Measurements from ENCODE around the gene UBAC1.

DNA sequence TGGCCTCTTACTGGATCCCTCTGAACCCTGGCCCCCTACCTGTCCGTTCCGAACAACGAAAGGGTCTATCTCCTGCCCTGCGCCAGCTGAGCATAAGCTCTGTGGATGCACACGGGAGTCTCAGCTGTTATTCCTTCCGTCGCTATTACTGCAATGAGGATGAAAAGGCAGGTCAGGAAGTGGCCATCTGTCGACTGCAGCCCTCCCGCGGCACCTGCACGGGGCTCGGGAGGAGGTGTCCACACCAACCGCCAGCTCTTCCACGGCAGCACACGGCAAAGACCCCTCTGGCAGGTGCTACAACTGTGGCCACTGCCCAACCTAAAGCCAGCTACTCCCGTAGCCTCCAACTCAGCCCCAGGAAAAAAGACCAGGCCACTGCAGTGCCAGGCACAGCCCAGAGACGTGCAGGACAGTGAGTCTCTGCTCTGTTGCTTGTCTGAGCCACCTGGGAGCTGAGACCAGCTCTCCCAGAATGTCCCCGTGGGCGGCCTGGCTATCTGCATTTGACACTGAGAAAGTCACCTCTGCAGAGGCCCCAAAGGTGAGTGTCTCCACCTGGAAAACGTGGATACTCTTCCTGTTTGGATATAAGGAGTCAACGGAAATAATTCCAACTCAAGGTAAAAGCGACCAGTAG is 72.9 kb downstream of the UBAC1 start:
- TF ChIP-seq CTCF (IDR thresholded peaks at IDR 0.05), result no peak
- TF ChIP-seq POLR2A (IDR thresholded peaks at IDR 0.05), result no peak
